GM21529 (cell line): ENCODE measurements around the gene VKORC1.
A peak's percentile ranks its signal among the peaks of the same experiment; 100 is the strongest.

Experiments used
- ATAC-seq: cut with Tn5 transposase; IDR thresholded peaks from one replicate; pipeline ENCODE4 v1.9.1; 2021; ENCODE audit not compliant: unreplicated experiment

Gene VKORC1

DNA sequence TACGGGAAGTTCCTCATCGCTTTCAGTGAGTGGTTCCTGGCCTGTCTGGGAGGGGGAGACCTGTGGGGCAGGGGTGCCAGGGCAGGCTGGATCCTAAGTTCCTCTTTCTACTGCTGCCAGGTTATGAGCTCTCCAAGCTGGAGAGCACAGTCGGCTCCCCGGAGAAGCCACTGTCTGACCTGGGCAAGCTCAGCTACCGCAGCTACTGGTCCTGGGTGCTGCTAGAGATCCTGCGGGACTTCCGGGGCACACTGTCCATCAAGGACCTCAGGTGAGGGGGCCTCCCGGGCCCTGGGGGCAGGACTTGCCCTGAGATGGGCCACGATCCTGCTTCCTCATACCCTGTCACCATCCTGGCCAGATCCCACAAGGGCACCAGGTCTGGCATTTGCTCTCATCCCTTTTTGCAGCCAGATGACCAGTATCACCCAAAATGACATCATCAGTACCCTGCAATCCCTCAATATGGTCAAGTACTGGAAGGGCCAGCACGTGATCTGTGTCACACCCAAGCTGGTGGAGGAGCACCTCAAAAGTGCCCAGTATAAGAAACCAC lies 35.8 kb upstream of the VKORC1 start:
- ATAC-seq: no peak

GRCh38 chr16:31129568-31130335 lies 35.2 kb upstream of the VKORC1 start:
- no peak for ATAC-seq

GRCh38 chr16:31128711-31129567 lies 34.3 kb upstream of the VKORC1 start:
- ATAC-seq: no peak

GRCh38 chr16:31127182-31127581 lies 32.6 kb upstream of the VKORC1 start:
- no peak for ATAC-seq

GRCh38 chr16:31125844-31126243 lies 31.2 kb upstream of the VKORC1 start:
- no peak for ATAC-seq

- ATAC-seq: no peak
Measured at GRCh38 chr16:31120129-31120528, 25.5 kb upstream of the VKORC1 start.

GRCh38 chr16:31118223-31119155 lies 23.9 kb upstream of the VKORC1 start:
- ATAC-seq: no peak

- ATAC-seq: peak; percentile 88
Measured at GRCh38 chr16:31117384-31118222, 23.0 kb upstream of the VKORC1 start, which contains the start of gene KAT8. Gene KAT8 (plus strand): TSS chr16:31117664. CDS start chr16:31117682, 18 bp downstream.

- no peak for ATAC-seq
Measured at GRCh38 chr16:31114468-31114867, 19.9 kb upstream of the VKORC1 start.

DNA sequence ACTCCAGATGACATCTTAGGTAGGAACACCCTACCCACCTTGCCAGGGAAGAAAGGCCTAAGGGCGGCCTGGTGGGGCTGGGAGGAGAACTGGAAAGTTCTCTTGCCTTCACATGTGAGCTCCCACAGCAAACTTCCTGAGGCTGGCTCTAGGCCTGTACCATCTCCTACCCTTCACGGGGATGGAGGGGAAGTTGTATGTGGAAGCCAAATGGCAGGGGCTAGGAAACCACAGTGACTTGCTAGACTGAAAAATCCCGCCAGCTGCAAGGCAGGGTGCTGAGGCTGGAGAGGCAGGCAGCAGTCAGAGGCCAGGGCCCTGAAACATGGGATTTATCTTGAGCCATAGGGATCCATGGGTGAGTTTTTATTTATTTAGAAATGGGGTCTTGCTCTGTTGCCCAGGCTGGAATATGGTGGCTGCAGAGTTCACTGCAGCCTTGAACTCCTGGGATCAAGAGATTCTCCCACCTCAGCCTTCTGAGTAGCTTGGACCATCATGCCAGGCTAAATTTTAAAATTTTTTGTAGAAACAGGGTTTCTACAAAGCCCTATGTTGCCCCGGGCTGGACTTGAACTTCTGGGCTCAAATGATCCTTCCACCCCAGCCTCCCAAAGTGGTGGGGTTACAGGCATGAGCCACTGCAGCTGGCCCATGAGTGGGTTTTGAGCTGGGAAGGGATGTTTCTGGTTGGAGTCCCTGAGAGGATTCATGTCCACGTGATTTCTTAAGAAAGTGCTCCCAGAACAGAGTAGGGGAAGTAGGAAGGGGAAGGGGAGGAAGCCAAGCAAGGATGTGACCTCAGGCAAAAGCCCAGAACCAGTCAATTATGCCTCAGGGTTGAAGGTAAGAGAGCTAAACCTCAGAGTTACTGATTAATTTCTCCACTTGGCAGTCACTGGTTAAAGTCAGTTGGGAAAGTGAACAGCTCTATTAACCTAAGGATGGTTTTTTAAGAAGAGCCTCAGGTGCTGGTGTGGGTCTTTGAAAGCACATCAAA lies 18.8 kb upstream of the VKORC1 start:
- ATAC-seq: no peak

DNA sequence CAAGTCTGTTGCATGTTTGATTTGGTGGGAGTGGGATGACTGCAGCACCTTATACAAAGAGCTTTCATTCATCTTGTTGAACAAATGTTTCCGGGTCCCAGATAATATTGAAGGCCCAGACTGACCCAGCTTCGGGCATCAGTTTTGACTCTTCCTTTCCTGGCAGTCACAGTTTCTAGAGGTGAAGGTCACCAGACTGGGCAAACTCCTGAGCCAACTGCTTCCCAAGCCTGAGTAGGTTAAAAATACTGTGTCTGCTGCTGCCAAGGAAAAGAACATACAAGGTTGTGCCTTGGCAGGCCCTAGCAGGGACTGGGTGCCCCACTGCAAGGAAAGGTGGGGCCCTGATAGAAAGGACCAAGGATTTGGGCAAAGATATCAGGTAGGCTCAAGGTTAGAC lies 18.1 kb upstream of the VKORC1 start:
- ATAC-seq: no peak

DNA sequence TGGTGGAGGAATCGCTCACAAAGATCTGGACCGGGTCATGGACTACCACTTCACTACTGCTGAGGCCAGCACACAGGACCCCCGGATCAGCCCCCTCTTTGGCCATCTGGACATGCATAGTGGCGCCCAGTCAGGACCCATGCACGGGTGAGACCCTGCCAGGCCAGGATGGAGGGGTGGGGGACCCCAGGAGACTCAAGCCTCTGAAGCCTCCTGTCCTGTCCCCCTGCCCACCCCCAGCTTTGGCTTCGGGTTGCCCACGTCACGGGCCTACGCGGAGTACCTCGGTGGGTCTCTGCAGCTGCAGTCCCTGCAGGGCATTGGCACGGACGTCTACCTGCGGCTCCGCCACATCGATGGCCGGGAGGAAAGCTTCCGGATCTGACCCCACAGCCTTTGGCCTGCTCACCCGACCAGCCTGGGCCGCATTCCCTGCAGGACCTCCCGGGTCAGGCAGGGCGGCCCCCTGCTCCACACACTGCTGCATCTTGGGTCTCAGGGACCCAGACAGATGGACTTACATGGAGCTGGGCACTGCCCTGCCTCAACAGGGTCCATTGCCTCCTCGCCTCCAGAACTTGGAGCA lies 17.4 kb upstream of the VKORC1 start:
- ATAC-seq: no peak

DNA sequence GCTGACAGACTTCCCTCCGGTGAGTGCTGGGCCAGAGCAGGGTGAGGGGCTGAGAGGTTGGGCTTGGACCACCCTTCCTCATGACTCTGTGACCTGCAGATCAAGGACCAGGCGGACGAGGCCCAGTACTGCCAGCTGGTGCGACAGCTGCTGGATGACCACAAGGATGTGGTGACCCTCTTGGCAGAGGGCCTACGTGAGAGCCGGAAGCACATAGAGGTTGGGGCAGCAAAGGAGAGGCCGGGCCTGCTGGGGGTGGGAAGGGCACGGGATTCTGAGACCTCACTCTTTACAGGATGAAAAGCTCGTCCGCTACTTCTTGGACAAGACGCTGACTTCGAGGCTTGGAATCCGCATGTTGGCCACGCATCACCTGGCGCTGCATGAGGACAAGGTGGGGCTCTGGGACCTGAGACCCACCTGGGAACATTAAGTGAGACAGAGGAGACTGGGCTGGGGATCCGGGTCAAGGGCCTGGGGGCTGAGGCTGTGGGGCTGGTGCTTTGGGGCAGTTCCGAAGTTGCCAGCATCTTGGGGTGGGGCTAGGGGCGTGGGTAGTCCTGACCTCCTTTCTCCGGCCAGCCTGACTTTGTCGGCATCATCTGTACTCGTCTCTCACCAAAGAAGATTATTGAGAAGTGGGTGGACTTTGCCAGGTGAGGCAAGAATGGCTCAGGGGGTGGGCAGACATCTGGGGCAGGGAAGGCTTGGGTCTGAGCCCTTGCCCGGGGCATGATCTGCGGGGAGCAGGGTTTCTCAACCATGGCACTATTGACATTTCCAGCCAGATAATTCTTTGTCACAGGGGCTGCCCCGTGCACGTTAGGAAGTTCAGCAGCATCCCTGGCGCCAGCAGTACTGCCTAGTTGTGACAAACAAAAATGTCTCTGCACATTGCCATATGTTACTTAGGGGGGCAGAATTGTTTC lies 15.8 kb upstream of the VKORC1 start:
- ATAC-seq: no peak

DNA sequence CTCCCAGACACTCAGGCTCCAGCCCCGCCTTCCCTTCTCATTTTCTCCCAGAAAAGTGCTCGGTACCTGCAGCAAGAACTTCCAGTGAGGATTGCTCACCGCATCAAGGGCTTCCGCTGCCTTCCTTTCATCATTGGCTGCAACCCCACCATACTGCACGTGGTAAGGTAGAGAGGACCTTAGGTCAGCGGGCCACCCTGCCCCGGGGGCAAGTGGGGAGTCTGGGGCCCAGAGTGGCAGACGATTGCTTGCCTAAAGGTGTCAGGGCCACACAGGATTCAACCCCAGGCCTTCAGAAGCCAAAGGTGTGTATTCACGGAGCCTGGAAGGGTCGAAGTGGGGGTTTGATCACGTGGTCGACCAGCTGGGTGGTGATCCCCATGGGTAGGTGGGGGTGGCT lies 15.0 kb upstream of the VKORC1 start:
- no peak for ATAC-seq

- ATAC-seq: no peak
Measured at GRCh38 chr16:31108794-31109558, 14.4 kb upstream of the VKORC1 start.

DNA sequence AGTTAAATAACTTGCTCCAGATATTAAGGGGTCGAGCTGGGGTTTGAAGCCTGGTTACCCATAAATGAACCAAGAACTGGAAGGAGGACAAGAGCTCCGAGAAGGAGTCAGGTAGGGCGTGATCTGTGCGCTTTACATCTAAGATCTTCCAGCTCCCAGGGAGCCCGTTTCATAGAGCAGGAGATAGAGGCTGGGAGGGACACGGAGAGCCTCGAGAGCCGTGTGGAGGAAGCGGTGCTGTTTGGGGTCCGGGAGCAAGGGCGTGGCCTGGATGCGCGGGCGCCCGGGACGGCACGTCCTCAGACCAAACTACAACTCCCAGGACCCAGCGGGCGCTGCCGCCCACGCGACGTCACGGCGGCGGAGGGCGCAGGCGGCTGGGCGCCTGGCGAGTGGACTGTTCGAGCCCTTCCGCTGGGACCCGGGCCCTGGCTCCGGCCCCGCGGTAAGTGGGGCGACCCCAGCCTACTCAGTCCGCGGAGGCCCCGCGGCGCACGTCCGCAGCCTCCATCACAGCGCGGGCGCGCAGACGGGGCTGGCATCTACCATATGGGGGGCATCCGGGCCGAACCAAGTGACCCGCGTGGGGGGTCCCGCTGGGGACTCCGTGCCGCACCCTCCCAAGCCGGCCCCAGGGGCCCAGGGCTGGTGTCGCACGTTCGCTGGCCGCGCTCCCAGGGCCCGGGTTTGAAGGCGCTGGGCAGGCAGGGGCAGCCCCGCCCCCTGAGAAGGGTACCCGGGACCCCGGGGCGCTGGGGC lies 13.6 kb upstream of the VKORC1 start, which contains the start of gene BCKDK:
TSS of gene BCKDK (plus strand) at position 352 of the 759 bp plus-strand sequence. CDS start 838 bp downstream, outside the sequence.
- ATAC-seq: peak; percentile 74
